ENCODE results near the gene BICC1. TPM values are rescaled to one million over a fixed set of nuclear protein-coding genes. Genes with fewer than 3 reads are reported as not detected.

The BICC1 gene
- total and polyA plus RNA-seq, 2 of the 8 experiments (the other 6 are each of a cell fraction or from before 2014, with no cell fraction given), result 0.20 to 0.73 TPM

- TF ChIP-seq ASH2L (IDR thresholded peaks at IDR 0.05; ENCODE audit: low read length) (no peak), SIX5 (IDR thresholded peaks at IDR 0.05; ENCODE audit: low read depth, low read length) (no peak), MAFK (IDR thresholded peaks at IDR 0.05; ENCODE audit: low read depth, low read length) (no peak), CBX8 (IDR thresholded peaks at IDR 0.05; ENCODE audit: borderline replicate concordance, low read depth, low read length) (no peak), JUN (IDR thresholded peaks at IDR 0.05; ENCODE audit: low read depth, low read length) (no peak), CREB1 (IDR thresholded peaks at IDR 0.05) (no peak), EGR1 (IDR thresholded peaks at IDR 0.05; ENCODE audit: borderline replicate concordance, low read depth, low read length) (no peak)
These were observed 188.9 kb downstream of the BICC1 start (continued) for GRCh38 chr10:58701405-58702135.
